B cell (primary cell): ENCODE data around the gene ERCC1.

Experiments used
- CTCF ChIP-seq: fragments of 200-600 bp; IDR thresholded peaks from one replicate; pipeline ENCODE4 v1.8.0; 2022; ENCODE audit warnings: antibody characterized with exemption, mild to moderate bottlenecking
- EZH2 ChIP-seq: IDR thresholded peaks from 2 replicates; pipeline ENCODE4 v1.6.1; 2012; ENCODE audit warnings: borderline replicate concordance, low read depth, mild to moderate bottlenecking, moderate library complexity, low read length; ENCODE audit not compliant: insufficient read depth, poor library complexity, severe bottlenecking

GRCh38 chr19:45446295-45446694, 22.6 kb upstream of the ERCC1 start:
- TF ChIP-seq CTCF, result peak; percentile 47
- TF ChIP-seq EZH2, result no peak
